HEK293 (cell line): Measurements from ENCODE around the gene ZBTB20.

Experiments used
- CTCF ChIP-seq: fragments of 450-650 bp; formaldehyde crosslinking; IDR thresholded peaks from 2 replicates; pipeline ENCODE4 v1.5.1; 2016; ENCODE audit warnings: missing biosample characterization, missing genetic modification characterization
- HOXA7 ChIP-seq: sonication (generic); formaldehyde crosslinking; IDR thresholded peaks from 2 replicates; pipeline ENCODE4 v1.8.1; 2022; ENCODE audit warnings: missing genetic modification reagents, borderline replicate concordance
- KLF9 ChIP-seq: fragments of 450-650 bp; formaldehyde crosslinking; IDR thresholded peaks from 2 replicates; pipeline ENCODE4 v1.5.1; 2016; ENCODE audit warnings: missing biosample characterization, missing genetic modification characterization, low read depth
- ZBTB20 ChIP-seq: fragments of 450-650 bp; formaldehyde crosslinking; IDR thresholded peaks from 2 replicates; pipeline ENCODE4 v1.5.1; 2016; ENCODE audit warnings: missing biosample characterization, missing genetic modification characterization
- ZNF488 ChIP-seq: fragments of 450-650 bp; formaldehyde crosslinking; IDR thresholded peaks from 2 replicates; pipeline ENCODE4 v1.5.1; 2016; ENCODE audit warnings: missing biosample characterization, missing genetic modification characterization
- ZNF585B ChIP-seq: fragments of 450-650 bp; formaldehyde crosslinking; IDR thresholded peaks from 2 replicates; pipeline ENCODE4 v1.5.1; 2016; ENCODE audit warnings: missing biosample characterization, missing genetic modification characterization
- ZNF645 ChIP-seq: fragments of 450-650 bp; formaldehyde crosslinking; IDR thresholded peaks from 2 replicates; pipeline ENCODE4; 2016; ENCODE audit warnings: missing biosample characterization, missing genetic modification characterization
- TF ChIP-seq, protein P1 (sequence below): fragments of 450-650 bp; IDR thresholded peaks from 2 replicates; pipeline ENCODE4 v1.5.1; 2018; ENCODE audit warnings: missing biosample characterization, missing genetic modification characterization
- TF ChIP-seq, protein P2 (sequence below): IDR thresholded peaks from 2 replicates; pipeline ENCODE4 v1.6.1; 2011; ENCODE audit warnings: mild to moderate bottlenecking, low read depth, low read length, borderline replicate concordance
- TF ChIP-seq, protein P3 (sequence below): fragments of 450-650 bp; formaldehyde crosslinking; IDR thresholded peaks from 2 replicates; pipeline ENCODE4 v1.5.1; 2016; ENCODE audit warnings: missing biosample characterization, missing genetic modification characterization

- no peak for TF ChIP-seq CTCF (tag by site-specific recombination)
- TF ChIP-seq, protein P1, sequence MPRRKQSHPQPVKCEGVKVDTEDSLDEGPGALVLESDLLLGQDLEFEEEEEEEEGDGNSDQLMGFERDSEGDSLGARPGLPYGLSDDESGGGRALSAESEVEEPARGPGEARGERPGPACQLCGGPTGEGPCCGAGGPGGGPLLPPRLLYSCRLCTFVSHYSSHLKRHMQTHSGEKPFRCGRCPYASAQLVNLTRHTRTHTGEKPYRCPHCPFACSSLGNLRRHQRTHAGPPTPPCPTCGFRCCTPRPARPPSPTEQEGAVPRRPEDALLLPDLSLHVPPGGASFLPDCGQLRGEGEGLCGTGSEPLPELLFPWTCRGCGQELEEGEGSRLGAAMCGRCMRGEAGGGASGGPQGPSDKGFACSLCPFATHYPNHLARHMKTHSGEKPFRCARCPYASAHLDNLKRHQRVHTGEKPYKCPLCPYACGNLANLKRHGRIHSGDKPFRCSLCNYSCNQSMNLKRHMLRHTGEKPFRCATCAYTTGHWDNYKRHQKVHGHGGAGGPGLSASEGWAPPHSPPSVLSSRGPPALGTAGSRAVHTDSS (tag by site-specific recombination), result no peak
- no peak for TF ChIP-seq ZNF585B (tag by site-specific recombination)
- TF ChIP-seq, protein P2, sequence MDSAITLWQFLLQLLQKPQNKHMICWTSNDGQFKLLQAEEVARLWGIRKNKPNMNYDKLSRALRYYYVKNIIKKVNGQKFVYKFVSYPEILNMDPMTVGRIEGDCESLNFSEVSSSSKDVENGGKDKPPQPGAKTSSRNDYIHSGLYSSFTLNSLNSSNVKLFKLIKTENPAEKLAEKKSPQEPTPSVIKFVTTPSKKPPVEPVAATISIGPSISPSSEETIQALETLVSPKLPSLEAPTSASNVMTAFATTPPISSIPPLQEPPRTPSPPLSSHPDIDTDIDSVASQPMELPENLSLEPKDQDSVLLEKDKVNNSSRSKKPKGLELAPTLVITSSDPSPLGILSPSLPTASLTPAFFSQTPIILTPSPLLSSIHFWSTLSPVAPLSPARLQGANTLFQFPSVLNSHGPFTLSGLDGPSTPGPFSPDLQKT, result no peak
- TF ChIP-seq ZNF645 (tag by site-specific recombination), result no peak
- no peak for TF ChIP-seq HOXA7
- TF ChIP-seq ZBTB20 (tag by site-specific recombination), result no peak
- TF ChIP-seq, protein P3, sequence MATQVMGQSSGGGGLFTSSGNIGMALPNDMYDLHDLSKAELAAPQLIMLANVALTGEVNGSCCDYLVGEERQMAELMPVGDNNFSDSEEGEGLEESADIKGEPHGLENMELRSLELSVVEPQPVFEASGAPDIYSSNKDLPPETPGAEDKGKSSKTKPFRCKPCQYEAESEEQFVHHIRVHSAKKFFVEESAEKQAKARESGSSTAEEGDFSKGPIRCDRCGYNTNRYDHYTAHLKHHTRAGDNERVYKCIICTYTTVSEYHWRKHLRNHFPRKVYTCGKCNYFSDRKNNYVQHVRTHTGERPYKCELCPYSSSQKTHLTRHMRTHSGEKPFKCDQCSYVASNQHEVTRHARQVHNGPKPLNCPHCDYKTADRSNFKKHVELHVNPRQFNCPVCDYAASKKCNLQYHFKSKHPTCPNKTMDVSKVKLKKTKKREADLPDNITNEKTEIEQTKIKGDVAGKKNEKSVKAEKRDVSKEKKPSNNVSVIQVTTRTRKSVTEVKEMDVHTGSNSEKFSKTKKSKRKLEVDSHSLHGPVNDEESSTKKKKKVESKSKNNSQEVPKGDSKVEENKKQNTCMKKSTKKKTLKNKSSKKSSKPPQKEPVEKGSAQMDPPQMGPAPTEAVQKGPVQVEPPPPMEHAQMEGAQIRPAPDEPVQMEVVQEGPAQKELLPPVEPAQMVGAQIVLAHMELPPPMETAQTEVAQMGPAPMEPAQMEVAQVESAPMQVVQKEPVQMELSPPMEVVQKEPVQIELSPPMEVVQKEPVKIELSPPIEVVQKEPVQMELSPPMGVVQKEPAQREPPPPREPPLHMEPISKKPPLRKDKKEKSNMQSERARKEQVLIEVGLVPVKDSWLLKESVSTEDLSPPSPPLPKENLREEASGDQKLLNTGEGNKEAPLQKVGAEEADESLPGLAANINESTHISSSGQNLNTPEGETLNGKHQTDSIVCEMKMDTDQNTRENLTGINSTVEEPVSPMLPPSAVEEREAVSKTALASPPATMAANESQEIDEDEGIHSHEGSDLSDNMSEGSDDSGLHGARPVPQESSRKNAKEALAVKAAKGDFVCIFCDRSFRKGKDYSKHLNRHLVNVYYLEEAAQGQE (tag by site-specific recombination), result no peak
- TF ChIP-seq KLF9 (tag by site-specific recombination), result no peak
- no peak for TF ChIP-seq ZNF488 (tag by site-specific recombination)
These were observed 254.8 kb downstream of the ZBTB20 start for GRCh38 chr3:114892131-114892879.
